ENCODE data around the gene DNASE1L1.

Gene DNASE1L1

GRCh38 chrX:154383359-154384283, 25.4 kb downstream of the DNASE1L1 start:
- POLR2A ChIA-PET = interaction anchor here (1.3 to 1.5 kb wide), 2 partner anchors 13 to 14 kb away, joined by 4 to 5 read pairs; partner anchors contain the start of gene RPL10

GRCh38 chrX:154382483-154383069, 26.5 kb downstream of the DNASE1L1 start:
- POLR2A ChIA-PET = interaction anchor here (1.5 kb wide), 1 partner anchor 12 kb away, joined by 5 read pairs; no protein-coding TSS in a partner anchor
- CTCF ChIA-PET = interaction anchor here (3.5 kb wide), 1 partner anchor 9 kb away, joined by 24 read pairs; no protein-coding TSS in a partner anchor
- TF ChIP-seq CTCF (IDR thresholded peaks at IDR 0.05; ENCODE audit: control extremely low read depth, extremely low read depth, low read depth, missing control alignments) = no peak
- no peak for DNase-seq (ENCODE audit: extremely low spot score)

More at GRCh38 chrX:154383359-154384283, 25.4 kb downstream of the DNASE1L1 start:
- CTCF ChIA-PET = interaction anchor here (1.1 to 3.5 kb wide), 3 partner anchors 10 to 150 kb away, joined by 3 to 24 read pairs (median 4); no protein-coding TSS in a partner anchor
- no peak for DNase-seq (ENCODE audit: extremely low spot score)
- TF ChIP-seq CTCF (IDR thresholded peaks at IDR 0.05; ENCODE audit: control extremely low read depth, extremely low read depth, low read depth, missing control alignments) = no peak

GRCh38 chrX:154381271-154381670, 27.8 kb downstream of the DNASE1L1 start:
- DNase-seq (ENCODE audit: extremely low spot score) = no peak
- ChIA-PET CTCF (no interaction called here), POLR2A (no interaction called here)
- no peak for TF ChIP-seq CTCF (IDR thresholded peaks at IDR 0.05; ENCODE audit: control extremely low read depth, extremely low read depth, low read depth, missing control alignments)

- ChIA-PET CTCF (no interaction called here), POLR2A (no interaction called here)
- no peak for DNase-seq (ENCODE audit: extremely low spot score)
- no peak for TF ChIP-seq CTCF (IDR thresholded peaks at IDR 0.05; ENCODE audit: control extremely low read depth, extremely low read depth, low read depth, missing control alignments)
These were observed 28.3 kb downstream of the DNASE1L1 start for GRCh38 chrX:154380787-154381186.

- CTCF ChIA-PET = no interaction called here
- no peak for DNase-seq (ENCODE audit: extremely low spot score)
- TF ChIP-seq CTCF (IDR thresholded peaks at IDR 0.05; ENCODE audit: control extremely low read depth, extremely low read depth, low read depth, missing control alignments) = no peak
- POLR2A ChIA-PET = no interaction called here
These were observed 28.9 kb downstream of the DNASE1L1 start for GRCh38 chrX:154380153-154380552.

GRCh38 chrX:154379569-154379951, 29.5 kb downstream of the DNASE1L1 start:
- no peak for DNase-seq (ENCODE audit: extremely low spot score)
- no peak for TF ChIP-seq CTCF (IDR thresholded peaks at IDR 0.05; ENCODE audit: control extremely low read depth, extremely low read depth, low read depth, missing control alignments)
- POLR2A ChIA-PET = no interaction called here

More at GRCh38 chrX:154379569-154379951, 29.5 kb downstream of the DNASE1L1 start:
- CTCF ChIA-PET = interaction anchor here (1.0 to 1.1 kb wide), 2 partner anchors 19 to 147 kb away, joined by 3 to 4 read pairs; partner anchors contain the start of gene RPL10

All from GM10248 (cell line).